ENCODE measurements around the gene PLD1.

Gene PLD1

DNA sequence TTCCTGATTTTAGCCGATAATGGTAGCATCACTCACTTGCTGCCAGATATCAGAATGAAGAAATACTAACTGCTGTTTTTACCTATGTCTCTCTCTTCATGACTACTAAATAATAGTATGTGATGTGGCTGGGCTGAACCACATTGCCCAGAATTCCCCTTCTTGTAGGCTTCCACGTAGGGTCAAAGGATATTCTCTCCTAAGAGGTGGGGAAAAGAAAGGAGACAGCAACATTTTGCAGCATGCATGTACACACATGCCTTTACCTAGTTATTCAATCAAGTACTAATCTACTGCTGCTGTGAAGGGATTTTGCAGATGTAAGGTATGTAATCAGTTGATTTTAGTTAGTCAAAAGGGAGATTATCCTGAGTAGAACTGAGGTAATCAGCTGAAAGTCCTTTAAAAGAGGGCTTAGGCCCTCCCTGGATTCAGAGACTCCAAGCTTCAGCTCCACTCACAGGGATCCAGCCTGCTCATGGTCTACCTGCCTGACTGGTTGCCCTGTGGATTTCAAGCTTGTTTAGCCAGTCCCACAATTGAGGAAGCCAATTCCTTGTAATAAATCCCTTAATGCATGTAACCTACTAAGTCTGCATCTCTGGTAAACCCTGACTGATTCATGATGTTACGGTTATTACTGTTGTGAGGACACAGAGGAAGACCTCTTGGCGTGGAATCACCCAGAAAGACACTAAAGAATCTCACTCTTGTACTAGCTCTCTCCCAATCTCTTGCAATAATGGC lies 20.4 kb downstream of the PLD1 start:
- Histone ChIP-seq H3K36me3 (ENCODE audit: insufficient read depth, low read length) (no peaks in the 10 kb centered on the region), H3K9me3 (ENCODE audit: insufficient read depth, low read depth, low read length) (no peaks in the 10 kb centered on the region), H3K4me3 (ENCODE audit: low read length) (no peak overlapping the region), H3K27me3 (ENCODE audit: insufficient read depth, low read length) (no peaks in the 10 kb centered on the region), H3K4me1 (ENCODE audit: insufficient read depth, low read length) (peaks cover 21% of the 10 kb centered on the region; the same call in 1 of the 2 replicates), H3K27ac (ENCODE audit: low read depth, low read length) (no peak overlapping the region), H3K9ac (ENCODE audit: low read depth, low read length) (no peak overlapping the region)
- 85% methylated on average over 2 of the region's 4 CpGs for WGBS

DNA sequence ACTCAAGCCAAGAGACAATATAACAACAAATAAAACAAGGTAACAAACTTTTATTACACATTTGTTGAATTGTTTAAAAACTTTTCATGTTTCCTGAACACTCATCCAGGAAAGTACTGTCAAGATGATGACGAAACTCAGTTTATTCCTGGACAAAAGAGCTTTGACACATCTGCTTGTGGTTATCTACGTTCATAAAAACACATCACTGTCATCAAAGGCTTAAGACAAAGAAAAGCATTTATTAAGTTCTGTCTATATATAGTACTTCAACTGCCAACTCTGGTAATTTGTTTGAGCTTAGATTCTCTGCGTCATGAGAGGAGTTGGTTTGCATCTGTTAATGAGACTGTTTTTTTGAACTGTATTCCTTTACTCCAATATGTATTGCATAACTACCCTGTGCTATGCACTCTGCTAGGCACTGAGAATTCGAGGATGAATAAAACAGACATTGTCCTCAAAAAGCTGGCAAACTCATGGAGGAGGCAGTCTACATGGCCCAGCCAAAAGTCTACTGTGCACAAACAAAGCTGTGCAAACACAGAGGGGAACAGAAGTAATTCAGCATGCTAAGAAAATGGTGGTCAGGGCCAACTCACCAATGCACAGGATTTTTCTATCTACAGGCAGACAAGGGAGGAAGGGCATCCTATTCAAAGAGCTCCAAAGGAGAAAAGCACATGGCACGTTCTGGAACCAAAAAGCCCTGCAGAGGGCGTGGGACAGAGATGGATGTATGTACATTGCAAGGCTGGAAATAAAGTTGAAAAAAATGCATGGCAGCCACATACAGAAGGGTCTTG lies 21.5 kb downstream of the PLD1 start:
- Histone ChIP-seq H3K36me3 (ENCODE audit: insufficient read depth, low read length) (no peaks in the 10 kb centered on the region), H3K9ac (ENCODE audit: low read depth, low read length) (no peak overlapping the region), H3K9me3 (ENCODE audit: insufficient read depth, low read depth, low read length) (no peaks in the 10 kb centered on the region), H3K27ac (ENCODE audit: low read depth, low read length) (no peak overlapping the region), H3K4me3 (ENCODE audit: low read length) (no peak overlapping the region), H3K27me3 (ENCODE audit: insufficient read depth, low read length) (no peaks in the 10 kb centered on the region), H3K4me1 (ENCODE audit: insufficient read depth, low read length) (peaks cover 21% of the 10 kb centered on the region; the same call in 1 of the 2 replicates)
- WGBS: 90% methylated on average over 5 of the region's 6 CpGs

DNA sequence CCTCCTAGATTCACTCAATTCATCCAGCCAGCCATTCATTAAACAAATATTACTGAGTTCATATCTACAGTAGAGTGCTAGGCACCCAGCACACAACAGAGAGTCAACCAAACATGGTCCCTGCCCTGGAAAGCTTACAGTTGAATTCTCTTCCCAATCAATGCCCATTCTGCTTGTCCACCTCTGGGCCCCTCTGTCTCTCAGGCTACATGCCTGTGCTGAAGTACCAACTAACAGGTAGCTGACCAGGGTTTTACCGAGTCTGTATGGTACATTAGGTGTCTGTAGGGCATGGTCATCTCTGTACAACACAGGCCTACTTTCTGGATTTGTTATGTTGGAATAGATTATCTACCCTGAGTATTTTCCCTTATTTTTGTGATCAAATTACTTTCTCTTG lies 23.3 kb downstream of the PLD1 start:
- Histone ChIP-seq H3K9me3 (ENCODE audit: insufficient read depth, low read depth, low read length) (no peaks in the 10 kb centered on the region), H3K27me3 (ENCODE audit: insufficient read depth, low read length) (no peaks in the 10 kb centered on the region), H3K4me3 (ENCODE audit: low read length) (no peak overlapping the region), H3K9ac (ENCODE audit: low read depth, low read length) (no peak overlapping the region), H3K36me3 (ENCODE audit: insufficient read depth, low read length) (no peaks in the 10 kb centered on the region), H3K27ac (ENCODE audit: low read depth, low read length) (no peak overlapping the region), H3K4me1 (ENCODE audit: insufficient read depth, low read length) (peaks cover 11% of the 10 kb centered on the region; the same call in 1 of the 2 replicates)
- 94% methylated on average over 1 of the region's 1 CpG for WGBS

DNA sequence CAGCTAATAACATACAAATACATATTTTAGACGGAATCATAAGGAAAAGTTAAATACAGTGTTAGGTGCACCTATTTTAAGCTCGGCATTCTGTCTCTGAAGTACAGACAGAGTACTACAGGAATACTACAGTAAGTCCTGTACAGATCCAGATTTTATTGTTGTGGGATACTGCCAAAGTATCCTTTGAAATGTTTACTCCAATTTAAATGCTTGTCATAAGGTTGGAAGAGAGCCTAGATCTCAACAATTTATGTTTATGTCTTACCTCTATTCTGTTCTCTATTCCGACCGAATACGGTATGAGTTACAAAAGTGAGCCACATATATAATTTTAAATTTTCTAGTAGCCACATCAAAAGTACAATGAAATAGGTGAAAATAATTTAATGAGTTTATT lies 25.3 kb downstream of the PLD1 start:
- Histone ChIP-seq H3K27me3 (ENCODE audit: insufficient read depth, low read length) (no peaks in the 10 kb centered on the region), H3K4me3 (ENCODE audit: low read length) (no peak overlapping the region), H3K9ac (ENCODE audit: low read depth, low read length) (no peak overlapping the region), H3K9me3 (ENCODE audit: insufficient read depth, low read depth, low read length) (no peaks in the 10 kb centered on the region), H3K27ac (ENCODE audit: low read depth, low read length) (no peak overlapping the region), H3K4me1 (ENCODE audit: insufficient read depth, low read length) (no peaks in the 10 kb centered on the region), H3K36me3 (ENCODE audit: insufficient read depth, low read length) (no peaks in the 10 kb centered on the region)
- WGBS: 92% methylated on average over 2 of the region's 5 CpGs

DNA sequence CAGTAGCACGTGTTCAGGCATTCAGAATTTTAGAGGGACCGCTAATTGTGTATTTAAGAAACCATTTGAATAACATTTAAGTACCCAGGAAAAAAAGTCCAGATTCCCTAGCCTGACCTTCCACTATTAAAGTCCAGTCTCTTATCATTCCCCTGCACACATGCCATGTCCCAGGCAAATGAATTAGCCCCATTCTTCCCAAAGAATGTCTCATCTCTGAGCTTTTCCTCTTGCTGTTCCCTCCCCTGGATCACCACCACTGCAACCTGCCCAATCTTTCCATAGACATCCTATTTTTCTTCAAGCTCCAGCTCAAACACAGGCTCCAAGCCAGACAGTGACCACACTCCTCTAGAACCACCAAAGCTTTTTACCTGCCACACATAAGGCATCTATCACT lies 25.9 kb downstream of the PLD1 start:
- Histone ChIP-seq H3K9me3 (ENCODE audit: insufficient read depth, low read depth, low read length) (no peaks in the 10 kb centered on the region), H3K27ac (ENCODE audit: low read depth, low read length) (no peak overlapping the region), H3K4me1 (ENCODE audit: insufficient read depth, low read length) (no peaks in the 10 kb centered on the region), H3K9ac (ENCODE audit: low read depth, low read length) (no peak overlapping the region), H3K4me3 (ENCODE audit: low read length) (no peak overlapping the region), H3K36me3 (ENCODE audit: insufficient read depth, low read length) (no peaks in the 10 kb centered on the region), H3K27me3 (ENCODE audit: insufficient read depth, low read length) (no peaks in the 10 kb centered on the region)
- 100% methylated on average over 1 of the region's 2 CpGs for WGBS

DNA sequence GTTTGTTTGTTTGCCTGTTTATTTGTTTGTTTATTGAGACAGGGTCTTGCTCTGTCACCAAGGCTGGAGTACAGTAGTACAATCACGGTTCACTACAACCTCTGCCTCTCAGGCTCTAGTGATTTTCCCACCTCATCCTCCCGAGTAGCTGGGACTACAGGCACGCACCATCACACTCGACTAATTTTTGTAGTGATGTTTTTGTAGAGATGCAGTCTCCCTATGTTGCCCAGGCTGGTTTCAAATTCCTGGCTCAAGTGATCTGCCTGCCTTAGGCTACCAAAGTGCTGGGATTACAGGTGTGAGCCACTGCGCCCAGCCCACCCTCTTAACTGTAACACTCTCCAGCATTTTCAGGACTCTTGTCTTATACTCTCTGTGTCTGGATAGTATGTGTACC lies 26.7 kb downstream of the PLD1 start:
- 95% methylated on average over 5 of the region's 5 CpGs for WGBS
- H3K27me3 ChIP-seq (ENCODE audit: insufficient read depth, low read length): no peaks in the 10 kb centered on the region
- no peaks in the 10 kb centered on the region for H3K36me3 ChIP-seq (ENCODE audit: insufficient read depth, low read length)
- H3K9me3 ChIP-seq (ENCODE audit: insufficient read depth, low read depth, low read length): no peaks in the 10 kb centered on the region
- H3K4me3 ChIP-seq (ENCODE audit: low read length): no peak overlapping the region
- H3K27ac ChIP-seq (ENCODE audit: low read depth, low read length): no peak overlapping the region
- H3K4me1 ChIP-seq (ENCODE audit: insufficient read depth, low read length): no peaks in the 10 kb centered on the region
- no peak overlapping the region for H3K9ac ChIP-seq (ENCODE audit: low read depth, low read length)

DNA sequence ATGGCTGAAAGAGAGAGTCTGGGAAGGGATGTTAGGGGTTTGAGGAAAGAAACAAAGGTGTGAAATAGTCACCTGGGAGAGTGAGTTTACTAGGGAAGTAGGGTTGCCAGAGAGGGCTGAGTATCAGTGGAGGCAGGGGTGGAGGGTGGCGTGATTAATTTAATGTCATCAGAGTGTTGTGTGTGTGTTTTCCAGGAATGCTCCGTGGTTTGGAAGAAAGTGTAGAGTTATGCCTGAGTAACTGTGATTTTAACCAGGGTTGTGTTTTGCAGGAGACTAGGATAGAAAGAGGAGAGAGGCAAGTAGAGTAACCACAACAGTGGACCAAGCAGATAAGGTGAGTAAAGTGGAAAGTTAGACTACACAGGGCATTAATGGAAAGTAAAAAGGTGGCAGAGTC lies 27.2 kb downstream of the PLD1 start:
- WGBS: 89% methylated on average over 2 of the region's 2 CpGs
- Histone ChIP-seq H3K27me3 (ENCODE audit: insufficient read depth, low read length) (no peaks in the 10 kb centered on the region), H3K27ac (ENCODE audit: low read depth, low read length) (no peak overlapping the region), H3K4me1 (ENCODE audit: insufficient read depth, low read length) (no peaks in the 10 kb centered on the region), H3K36me3 (ENCODE audit: insufficient read depth, low read length) (no peaks in the 10 kb centered on the region), H3K9ac (ENCODE audit: low read depth, low read length) (no peak overlapping the region), H3K4me3 (ENCODE audit: low read length) (no peak overlapping the region), H3K9me3 (ENCODE audit: insufficient read depth, low read depth, low read length) (no peaks in the 10 kb centered on the region)

DNA sequence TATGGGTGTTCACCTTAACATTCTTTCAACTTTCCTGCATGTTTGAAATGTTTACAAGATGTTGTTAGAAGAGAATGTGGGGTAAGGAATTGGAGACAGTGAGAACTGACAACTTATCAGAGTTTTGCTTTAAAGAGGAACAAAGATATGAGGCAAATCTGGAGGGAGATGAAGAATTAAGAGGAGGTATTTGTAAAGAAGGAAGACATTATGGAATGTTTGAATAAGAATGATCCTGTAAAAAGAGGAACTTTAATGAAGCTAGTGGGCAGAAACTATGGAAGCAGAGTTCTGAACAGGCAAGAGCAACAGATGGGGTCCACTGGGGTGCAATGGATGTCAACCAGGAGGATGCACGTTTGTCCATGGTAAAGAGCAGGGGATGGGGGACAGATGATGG lies 27.7 kb downstream of the PLD1 start:
- Histone ChIP-seq H3K9me3 (ENCODE audit: insufficient read depth, low read depth, low read length) (no peaks in the 10 kb centered on the region), H3K4me3 (ENCODE audit: low read length) (no peak overlapping the region), H3K9ac (ENCODE audit: low read depth, low read length) (no peak overlapping the region), H3K4me1 (ENCODE audit: insufficient read depth, low read length) (peaks cover 2% of the 10 kb centered on the region; the same call in 1 of the 2 replicates), H3K27me3 (ENCODE audit: insufficient read depth, low read length) (no peaks in the 10 kb centered on the region), H3K27ac (ENCODE audit: low read depth, low read length) (no peak overlapping the region), H3K36me3 (ENCODE audit: insufficient read depth, low read length) (no peaks in the 10 kb centered on the region)
- 79% methylated on average over 1 of the region's 1 CpG for WGBS

DNA sequence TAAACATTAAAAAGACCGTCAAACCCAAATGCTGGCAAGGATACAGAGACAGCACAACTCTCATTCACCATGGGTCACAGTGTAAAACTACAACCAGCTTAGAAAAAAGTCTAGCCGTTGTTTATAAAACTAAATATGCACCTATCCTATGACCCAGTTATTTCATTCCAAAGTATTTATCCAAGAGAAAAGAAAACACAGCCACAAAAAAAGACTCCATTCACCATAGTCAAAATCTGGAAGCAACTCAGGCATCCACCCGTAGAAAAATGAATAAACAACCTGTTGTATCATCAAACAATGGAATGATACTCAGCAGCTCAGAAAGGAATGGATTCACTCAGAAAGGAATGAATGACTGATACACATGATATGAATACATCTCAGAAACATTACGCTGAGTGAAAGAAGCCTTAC lies 28.6 kb downstream of the PLD1 start:
- no peaks in the 10 kb centered on the region for H3K27me3 ChIP-seq (ENCODE audit: insufficient read depth, low read length)
- H3K36me3 ChIP-seq (ENCODE audit: insufficient read depth, low read length): no peaks in the 10 kb centered on the region
- H3K27ac ChIP-seq (ENCODE audit: low read depth, low read length): no peak overlapping the region
- H3K4me3 ChIP-seq (ENCODE audit: low read length): no peak overlapping the region
- H3K4me1 ChIP-seq (ENCODE audit: insufficient read depth, low read length): peaks cover 9% of the 10 kb centered on the region; the same call in 1 of the 2 replicates
- WGBS: 96% methylated on average over 4 of the region's 4 CpGs
- no peak overlapping the region for H3K9ac ChIP-seq (ENCODE audit: low read depth, low read length)
- no peaks in the 10 kb centered on the region for H3K9me3 ChIP-seq (ENCODE audit: insufficient read depth, low read depth, low read length)

DNA sequence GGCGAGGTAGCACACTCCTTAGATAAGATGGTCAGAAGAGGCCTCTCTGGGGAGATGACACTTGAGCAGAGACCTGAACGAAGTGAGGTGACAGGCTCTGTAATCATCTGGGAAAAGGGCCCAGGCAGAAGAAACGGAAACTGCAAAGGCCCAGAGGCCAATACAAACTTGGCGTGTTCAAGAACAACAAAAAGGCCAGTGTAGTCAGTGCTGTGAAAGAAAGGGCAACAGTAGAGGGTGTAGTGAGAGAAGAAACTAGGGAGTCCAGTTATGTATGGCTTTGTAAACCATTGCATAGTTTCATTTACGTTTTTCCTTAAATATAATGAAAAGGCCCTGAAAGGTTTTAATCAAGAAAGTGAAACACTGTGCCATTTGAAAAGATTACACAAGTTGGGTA lies 31.8 kb downstream of the PLD1 start:
- no peaks in the 10 kb centered on the region for H3K36me3 ChIP-seq (ENCODE audit: insufficient read depth, low read length)
- H3K9me3 ChIP-seq (ENCODE audit: insufficient read depth, low read depth, low read length): no peaks in the 10 kb centered on the region
- H3K27ac ChIP-seq (ENCODE audit: low read depth, low read length): no peak overlapping the region
- 92% methylated on average over 5 of the region's 5 CpGs for WGBS
- H3K9ac ChIP-seq (ENCODE audit: low read depth, low read length): no peak overlapping the region
- H3K4me1 ChIP-seq (ENCODE audit: insufficient read depth, low read length): peaks cover 9% of the 10 kb centered on the region; the same call in 1 of the 2 replicates
- H3K4me3 ChIP-seq (ENCODE audit: low read length): no peak overlapping the region
- H3K27me3 ChIP-seq (ENCODE audit: insufficient read depth, low read length): no peaks in the 10 kb centered on the region

DNA sequence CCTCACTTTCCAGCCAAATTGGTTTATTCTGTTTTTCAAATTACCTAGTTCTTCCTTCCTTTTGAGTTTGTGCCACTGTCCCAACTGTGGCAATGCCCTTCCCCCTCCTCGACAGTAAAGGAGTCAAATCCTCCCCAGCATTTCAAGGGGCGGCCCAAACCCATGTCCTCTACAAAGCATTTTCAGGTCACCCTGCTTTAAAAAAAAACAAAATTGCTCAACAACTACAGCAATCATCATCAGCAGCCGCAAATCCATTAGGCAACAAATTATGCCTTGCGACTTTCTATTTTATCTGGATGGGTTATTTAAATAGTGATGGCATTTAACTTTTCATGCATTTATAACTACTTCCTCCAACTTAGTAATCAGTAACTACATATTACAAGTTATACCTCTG lies 32.7 kb downstream of the PLD1 start:
- Histone ChIP-seq H3K9ac (ENCODE audit: low read depth, low read length) (no peak overlapping the region), H3K27ac (ENCODE audit: low read depth, low read length) (no peak overlapping the region), H3K27me3 (ENCODE audit: insufficient read depth, low read length) (no peaks in the 10 kb centered on the region), H3K4me1 (ENCODE audit: insufficient read depth, low read length) (peaks cover 9% of the 10 kb centered on the region; the same call in 1 of the 2 replicates), H3K4me3 (ENCODE audit: low read length) (no peak overlapping the region), H3K9me3 (ENCODE audit: insufficient read depth, low read depth, low read length) (no peaks in the 10 kb centered on the region), H3K36me3 (ENCODE audit: insufficient read depth, low read length) (no peaks in the 10 kb centered on the region)
- 84% methylated on average over 3 of the region's 4 CpGs for WGBS

All from HUES64 (cell line).